Pancreas (tissue), 10 donors: ENCODE data around the gene VDAC1. TPM values are rescaled to one million over a fixed set of nuclear protein-coding genes. Genes with fewer than 3 reads are reported as not detected.
A peak's percentile ranks its signal among the peaks of the same experiment; 100 is the strongest.

ENCODE experiments used
- ATAC-seq, 4 donors: fragments of 200-7000 bp; cut with Tn5 transposase; one replicate each; pipeline versions ENCODE4 v1.8.0 to v1.9.1; 2020; ENCODE audit warnings: mild to moderate bottlenecking in 4 of 4, moderate library complexity in 4 of 4
- DNase-seq, 6 donors: peaks; one replicate each; pipeline ENCODE4 v3.0.0-alpha.2; 2020
- FAIRE-seq: peaks from 2 replicates; lab custom pipeline; 2012; peaks lifted over from hg19 to GRCh38; lab: Jason Lieb, UNC
- H3K27ac ChIP-seq, 4 donors: fragments of 200-600 bp; sonication (generic); 1 replicate in 3 of 4; 2 replicates in 1 of 4; pipeline versions ENCODE4 v1.5.0 to v1.8.0; 2020
- H3K27me3 ChIP-seq, 4 donors: fragments of 200-600 bp; one replicate each; pipeline ENCODE4 v1.8.0; 2021
- H3K36me3 ChIP-seq, 3 donors: fragments of 200-600 bp; sonication (generic) in 1 of 3; one replicate each; pipeline versions ENCODE4 v1.5.0 to v1.8.0; 2020 to 2021
- H3K4me1 ChIP-seq, 3 donors: fragments of 200-600 bp; one replicate each; pipeline ENCODE4 v1.8.0; 2021
- H3K4me3 ChIP-seq, 4 donors: fragments of 200-600 bp; sonication (generic) in 2 of 4; one replicate each; pipeline versions ENCODE4 v1.5.0 to v1.8.0; 2020 to 2021
- H3K9me3 ChIP-seq, 4 donors: fragments of 200-600 bp; one replicate each; pipeline ENCODE4 v1.8.0; 2021
- CTCF ChIP-seq, 4 donors: fragments of 200-600 bp; sonication (generic) in 3 of 4; IDR thresholded peaks; one replicate each; pipeline versions ENCODE4 v1.5.0 to v1.8.0; 2021; ENCODE audit warnings: antibody characterized with exemption in 4 of 4
- WGBS, 2 donors: extraction: QIAGEN DNeasy Blood & Tissue Kit; methylation state at CpG; one replicate each; pipeline ENCODE4 v1.1.7; 2013; 5-methylcytosine and 5-hydroxymethylcytosine counted together
- intact Hi-C, 3 donors: fragments of 100-400 bp; cut with DNase I; formaldehyde crosslinking; loops; one replicate each; pipeline versions ENCODE4 v1.11.1 to v1.14.2; 2022
- polyA plus RNA-seq, 2 donors: library from polyadenylated mRNA; stranded (reverse); fragments of 200-250 nt; gene quantifications; one replicate each; pipeline ENCODE4 v1.2.3, GENCODE V29; 2013
- total RNA-seq, 6 donors: library from RNA; stranded (reverse); fragmentation: NEBNext Ultra II Directional in 4 of 6; extraction: Animal tissue kit (Norgen Biotek cat#: 25700) in 4 of 6; gene quantifications; one replicate each; pipeline versions ENCODE4 v1.2.1 to v1.2.4, GENCODE V29; 2021 to 2023
- donor health status: healthy with polysubstance abuse.
- donor health status: DM: no; HTN: no; CAD: no; lungs with moderate emphysema.
- donor health status: DM: no; HTN: no; CAD: no.
- donor health status: control.
- donor health status: control.
- donor health status: Bipolar disorder and iron deficiency.
- donor health status: DM: yes; HTN: yes; CAD: no.
- donor health status: DM: no; HTN: no; CAD: no.
- donor health status: DM: no; HTN: no; CAD: no.
- donor health status: DM: yes; HTN: yes; CAD: no.

The VDAC1 gene
- total and polyA plus RNA-seq, 8 donors, result 41.8 to 87.8 (median 63.4) TPM

- FAIRE-seq (no peak), DNase-seq (peak; percentile 92 to 97 (median 94)), ATAC-seq (peak; percentile 97 to 99 (median 98))
- intact Hi-C loops, result no loop called here
- TF ChIP-seq CTCF (IDR thresholded peaks at IDR 0.05), result peak in 1 of 4 donors; percentile 14
- peaks cover 0 to 13% (median under 1%) of the 10 kb centered on the region in 3 donors for H3K36me3 ChIP-seq
- 0% methylated on average over 48 of the region's 48 CpGs for WGBS, 2 donors
- no peaks in the 10 kb centered on the region for H3K27me3 ChIP-seq
- H3K4me3 ChIP-seq, result peak within 1 kb of the TSS; percentile 64 to 78 (median 75)
- no peaks in the 10 kb centered on the region for H3K9me3 ChIP-seq
- peak within 1 kb of the TSS; percentile 50 to 82 (median 66) for H3K27ac ChIP-seq
- peaks cover 0 to 20% (median 4%) of the 10 kb centered on the region in 3 donors for H3K4me1 ChIP-seq
Observed at GRCh38 chr5:133968204-133968980, 36.4 kb downstream of the VDAC1 start, which contains the start of gene C5orf15. Gene C5orf15, minus strand, starts transcription at chr5:133968625. Its CDS starts 41 bp downstream, at chr5:133968584.

DNA sequence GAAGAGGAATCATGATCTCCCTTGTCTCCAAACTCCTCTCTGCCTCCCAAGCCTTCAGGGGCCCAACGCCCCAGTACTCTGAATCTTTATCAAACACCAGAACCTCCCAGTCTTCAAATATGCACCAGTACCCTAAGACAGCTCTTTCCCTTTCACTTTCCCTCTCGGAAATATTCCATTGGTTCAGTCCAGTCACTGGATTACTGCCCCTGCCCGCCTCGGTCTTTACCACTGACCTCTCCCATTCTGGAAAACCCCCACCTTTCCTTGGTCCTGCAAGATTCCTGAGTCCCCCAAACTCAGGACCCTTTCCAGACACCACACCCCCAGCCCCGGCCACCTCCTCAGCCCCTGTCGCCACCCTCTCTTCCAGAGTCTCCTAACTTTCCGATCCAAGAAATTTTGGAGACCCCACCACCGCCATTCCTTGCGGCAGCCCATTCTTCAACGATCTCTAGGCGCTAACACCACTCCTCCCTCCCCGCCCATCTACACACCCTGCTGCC, 37.0 kb downstream of the VDAC1 start:
- Histone ChIP-seq H3K9me3 (no peaks in the 10 kb centered on the region), H3K4me1 (peaks cover 0 to 20% (median 4%) of the 10 kb centered on the region in 3 donors), H3K27me3 (no peaks in the 10 kb centered on the region), H3K36me3 (peaks cover 0 to 6% (median 0%) of the 10 kb centered on the region in 3 donors), H3K4me3 (peak overlapping the region; percentile 64 to 78 (median 75)), H3K27ac (peak overlapping the region; percentile 50 to 82 (median 66))
- ATAC-seq, result peak; percentile 30 to 61 (median 44)
- FAIRE-seq, result no peak
- no peak for DNase-seq
- TF ChIP-seq CTCF (IDR thresholded peaks at IDR 0.05), result no peak
- WGBS, 2 donors, result 1% methylated on average over 12 of the region's 12 CpGs
- intact Hi-C loops, result no loop called here

DNA sequence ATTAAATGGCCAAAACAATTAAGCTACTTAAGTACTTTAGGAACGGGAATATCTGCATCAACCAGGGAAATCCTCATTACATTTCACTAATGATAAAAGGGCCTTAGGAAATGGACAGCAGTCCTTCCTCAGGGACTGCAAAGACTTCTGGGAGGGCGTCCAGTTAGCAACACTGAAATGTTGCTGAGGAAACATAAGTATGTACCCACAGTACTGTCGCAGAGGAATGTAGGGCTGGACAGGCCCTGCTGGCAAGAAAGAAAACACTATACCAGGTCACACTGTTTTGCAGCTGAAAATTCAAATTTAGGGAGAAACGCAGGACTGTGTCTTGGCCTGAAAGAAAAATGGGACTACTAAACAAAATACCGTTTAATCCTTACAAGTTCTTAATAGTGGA, 37.7 kb downstream of the VDAC1 start:
- intact Hi-C loops, result no loop called here
- no peak for FAIRE-seq
- WGBS, 2 donors, result 52 to 69% methylated on average over 5 of the region's 5 CpGs
- Histone ChIP-seq H3K9me3 (no peaks in the 10 kb centered on the region), H3K27ac (peak overlapping the region in 1 of 4 donors; percentile 82), H3K4me1 (peaks cover 0 to 20% (median 4%) of the 10 kb centered on the region in 3 donors), H3K4me3 (peak overlapping the region in 1 of 4 donors; percentile 78), H3K27me3 (no peaks in the 10 kb centered on the region), H3K36me3 (peaks cover 0 to under 1% (median 0%) of the 10 kb centered on the region in 3 donors)
- no peak for ATAC-seq
- no peak for TF ChIP-seq CTCF (IDR thresholded peaks at IDR 0.05)
- no peak for DNase-seq

GRCh38 chr5:133966090-133966489, 38.7 kb downstream of the VDAC1 start:
- ATAC-seq (no peak), DNase-seq (no peak), FAIRE-seq (no peak)
- Histone ChIP-seq H3K4me3 (no peak overlapping the region), H3K4me1 (peaks cover 0 to 20% (median 4%) of the 10 kb centered on the region in 3 donors), H3K27me3 (no peaks in the 10 kb centered on the region), H3K9me3 (no peaks in the 10 kb centered on the region), H3K27ac (no peak overlapping the region), H3K36me3 (no peaks in the 10 kb centered on the region)
- no peak for TF ChIP-seq CTCF (IDR thresholded peaks at IDR 0.05)
- intact Hi-C loops, result no loop called here
- WGBS, 2 donors, result 94 to 96% methylated on average over 10 of the region's 10 CpGs
